Neural cell (in vitro differentiated cells): ENCODE measurements around the gene ANO3. TPM values are rescaled to one million over a fixed set of nuclear protein-coding genes. Genes with fewer than 3 reads are reported as not detected.
A peak's percentile ranks its signal among the peaks of the same experiment; 100 is the strongest.

Experiments
- H2AFZ ChIP-seq: fragments of 200-600, 300-800 bp; sonication (generic), shearing (Covaris generic); 2 replicates; pipeline ENCODE4 v1.6.0; 2014; ENCODE audit warnings: low read depth, mild to moderate bottlenecking, antibody characterized with exemption, low read length, moderate library complexity
- H3F3A ChIP-seq: fragments of 200-600 bp; shearing (Covaris generic); 2 replicates; pipeline ENCODE4 v1.6.1; 2016; ENCODE audit warnings: mild to moderate bottlenecking, moderate library complexity, mixed read lengths, antibody characterized with exemption, low read length; ENCODE audit not compliant: insufficient read depth, poor library complexity, severe bottlenecking
- H3K27ac ChIP-seq: fragments of 200-600, 300-800 bp; sonication (generic), shearing (Covaris generic); 2 replicates; pipeline ENCODE4 v1.5.1; 2014; ENCODE audit warnings: mild to moderate bottlenecking, low read length, moderate library complexity
- H3K27me3 ChIP-seq: fragments of 300-800, 200-600 bp; sonication (generic), shearing (Covaris generic); 2 replicates; pipeline ENCODE4 v1.6.0; 2014; ENCODE audit warnings: mild to moderate bottlenecking, low read depth, low read length, moderate library complexity; ENCODE audit not compliant: insufficient read depth
- H3K36me3 ChIP-seq: fragments of 300-800, 200-600 bp; sonication (generic), shearing (Covaris generic); 2 replicates; pipeline ENCODE4 v1.5.1; 2014; ENCODE audit warnings: mild to moderate bottlenecking, antibody characterized with exemption, low read length, moderate library complexity; ENCODE audit not compliant: insufficient read depth
- H3K4me2 ChIP-seq: fragments of 300-800, 200-600 bp; sonication (generic), shearing (Covaris generic); 2 replicates; pipeline ENCODE4 v1.6.0; 2014; ENCODE audit warnings: mild to moderate bottlenecking, low read length
- H3K4me3 ChIP-seq: fragments of 300-800, 200-600 bp; sonication (generic), shearing (Covaris generic); 2 replicates; pipeline ENCODE4 v1.5.1; 2014; ENCODE audit warnings: mild to moderate bottlenecking, low read length, moderate library complexity
- H3K79me2 ChIP-seq: fragments of 200-600 bp; shearing (Covaris generic); replicated peaks from 2 replicates; pipeline ENCODE4 v1.6.0; 2014; ENCODE audit warnings: mild to moderate bottlenecking, low read length, moderate library complexity; ENCODE audit not compliant: insufficient read depth
- H3K9ac ChIP-seq: fragments of 300-800, 200-600 bp; sonication (generic), shearing (Covaris generic); 2 replicates; pipeline ENCODE4 v1.6.1; 2016; ENCODE audit warnings: mild to moderate bottlenecking, low read length, mixed read lengths
- H3K9me2 ChIP-seq: fragments of 200-600 bp; shearing (Covaris generic); 2 replicates; pipeline ENCODE4 v1.6.1; 2016; ENCODE audit warnings: mild to moderate bottlenecking, low read length, mixed read lengths; ENCODE audit not compliant: insufficient read depth
- H3K9me3 ChIP-seq: fragments of 200-600, 300-800 bp; sonication (generic), shearing (Covaris generic); 2 replicates; pipeline ENCODE4 v1.6.1; 2016; ENCODE audit warnings: mild to moderate bottlenecking, mixed run types, low read length, moderate library complexity, mixed read lengths
- H4K20me1 ChIP-seq: fragments of 200-600 bp; shearing (Covaris generic); 2 replicates; pipeline ENCODE4 v1.6.1; 2016; ENCODE audit warnings: mild to moderate bottlenecking, mixed run types; ENCODE audit not compliant: insufficient read depth
- EP300 ChIP-seq: fragments of 450-650 bp; conservative IDR thresholded peaks from 2 replicates; pipeline ENCODE4 v1.6.1; 2014; ENCODE audit warnings: antibody characterized with exemption, mild to moderate bottlenecking, moderate library complexity; ENCODE audit not compliant: poor library complexity, severe bottlenecking
- EZH2 ChIP-seq: fragments of 200-600, 300-800 bp; shearing (Covaris generic), sonication (generic); IDR thresholded peaks from 2 replicates; pipeline ENCODE4 v1.6.1; 2014; ENCODE audit warnings: antibody characterized with exemption, low read length, borderline replicate concordance, mild to moderate bottlenecking; ENCODE audit not compliant: insufficient read depth, poor library complexity, severe bottlenecking
- POLR2AphosphoS5 ChIP-seq: IDR thresholded peaks from 2 replicates; pipeline ENCODE4 v1.6.1; 2012
- RAD21 ChIP-seq: fragments of 450-650 bp; conservative IDR thresholded peaks from 2 replicates; pipeline ENCODE4 v1.6.1; 2014; ENCODE audit warnings: antibody characterized with exemption, mild to moderate bottlenecking, moderate library complexity
- SMC3 ChIP-seq: fragments of 450-650 bp; conservative IDR thresholded peaks from 2 replicates; pipeline ENCODE4 v1.6.1; 2014; ENCODE audit warnings: antibody characterized with exemption, mild to moderate bottlenecking, moderate library complexity; ENCODE audit not compliant: poor library complexity
- TAF1 ChIP-seq: IDR thresholded peaks from 2 replicates; pipeline ENCODE4 v1.6.1; 2012; ENCODE audit warnings: low read depth
- polyA plus RNA-seq: library from polyadenylated mRNA; depleted of rRNA; stranded (reverse); fragments of >200 nt; gene quantifications from 2 replicates; pipeline ENCODE4 v1.2.3, GENCODE V29; 2014
- TF ChIP-seq, protein P1 (sequence below): fragments of 450-650 bp; IDR thresholded peaks from 2 replicates; pipeline ENCODE4 v1.5.1; 2014; ENCODE audit warnings: antibody characterized with exemption, mild to moderate bottlenecking, moderate library complexity; ENCODE audit not compliant: poor library complexity, severe bottlenecking
- TF ChIP-seq, protein P2 (sequence below): IDR thresholded peaks from 2 replicates; pipeline ENCODE4 v1.6.1; 2012; ENCODE audit warnings: borderline replicate concordance

ANO3 gene
- polyA plus RNA-seq, 1 donor from 2014 or later, result not detected

DNA sequence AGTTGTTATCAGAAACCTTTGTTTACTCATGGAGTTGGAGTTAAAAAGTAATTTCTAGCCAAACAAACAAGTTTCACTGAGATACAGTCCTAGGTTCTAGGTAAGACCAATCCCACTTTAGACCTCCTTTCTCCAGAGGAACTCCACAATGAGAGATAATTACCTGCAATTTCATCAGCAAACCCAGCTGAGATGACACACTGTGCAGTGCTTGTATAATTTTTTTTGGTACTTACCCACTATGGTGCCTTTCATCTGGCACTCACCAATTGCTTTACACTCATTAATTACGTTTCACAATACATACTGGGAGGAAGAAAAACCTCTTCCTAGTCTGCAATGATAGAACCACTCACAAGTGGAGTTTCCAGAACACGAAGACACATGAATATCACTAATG is 242.0 kb downstream of the ANO3 start:
- no peaks in the 10 kb centered on the region for H3K36me3 ChIP-seq
- H3K9ac ChIP-seq, result no peak overlapping the region
- no peaks in the 10 kb centered on the region for H3F3A ChIP-seq
- no peaks in the 10 kb centered on the region for H3K9me2 ChIP-seq
- H4K20me1 ChIP-seq, result no peaks in the 10 kb centered on the region
- H3K79me2 ChIP-seq, result no peaks in the 10 kb centered on the region
- H3K4me2 ChIP-seq, result no peak overlapping the region
- no peak overlapping the region for H3K27ac ChIP-seq
- H2AFZ ChIP-seq, result no peak overlapping the region
- H3K4me3 ChIP-seq, result no peak overlapping the region
- H3K27me3 ChIP-seq, result no peaks in the 10 kb centered on the region
- H3K9me3 ChIP-seq, result no peaks in the 10 kb centered on the region
- no peak for TF ChIP-seq EZH2
- TF ChIP-seq, protein P1, sequence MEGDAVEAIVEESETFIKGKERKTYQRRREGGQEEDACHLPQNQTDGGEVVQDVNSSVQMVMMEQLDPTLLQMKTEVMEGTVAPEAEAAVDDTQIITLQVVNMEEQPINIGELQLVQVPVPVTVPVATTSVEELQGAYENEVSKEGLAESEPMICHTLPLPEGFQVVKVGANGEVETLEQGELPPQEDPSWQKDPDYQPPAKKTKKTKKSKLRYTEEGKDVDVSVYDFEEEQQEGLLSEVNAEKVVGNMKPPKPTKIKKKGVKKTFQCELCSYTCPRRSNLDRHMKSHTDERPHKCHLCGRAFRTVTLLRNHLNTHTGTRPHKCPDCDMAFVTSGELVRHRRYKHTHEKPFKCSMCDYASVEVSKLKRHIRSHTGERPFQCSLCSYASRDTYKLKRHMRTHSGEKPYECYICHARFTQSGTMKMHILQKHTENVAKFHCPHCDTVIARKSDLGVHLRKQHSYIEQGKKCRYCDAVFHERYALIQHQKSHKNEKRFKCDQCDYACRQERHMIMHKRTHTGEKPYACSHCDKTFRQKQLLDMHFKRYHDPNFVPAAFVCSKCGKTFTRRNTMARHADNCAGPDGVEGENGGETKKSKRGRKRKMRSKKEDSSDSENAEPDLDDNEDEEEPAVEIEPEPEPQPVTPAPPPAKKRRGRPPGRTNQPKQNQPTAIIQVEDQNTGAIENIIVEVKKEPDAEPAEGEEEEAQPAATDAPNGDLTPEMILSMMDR, result no peak
- no peak for TF ChIP-seq SMC3
- TF ChIP-seq POLR2AphosphoS5, result peak; percentile 16
- TF ChIP-seq RAD21, result no peak

DNA sequence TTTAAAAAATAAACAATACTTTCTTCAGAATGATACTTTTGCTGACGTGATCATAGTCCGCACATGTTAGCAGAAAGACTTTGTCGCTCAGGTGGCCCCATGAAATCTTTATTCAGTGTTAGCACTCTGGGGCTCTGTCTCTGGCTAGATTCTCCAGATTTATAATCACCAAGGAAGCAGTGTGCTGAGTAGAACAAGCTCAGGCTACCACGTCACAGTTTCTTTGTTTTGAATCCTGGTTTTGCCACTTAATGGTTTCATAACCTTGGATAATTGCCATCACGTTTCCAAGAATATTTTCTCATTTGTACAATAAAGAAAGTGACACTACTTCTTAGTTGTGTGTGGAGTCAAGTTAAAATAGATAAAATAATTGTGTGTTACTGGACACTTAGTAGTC is 244.0 kb downstream of the ANO3 start:
- TF ChIP-seq TAF1 (no peak), EP300 (no peak), RAD21 (no peak), SMC3 (no peak)
- TF ChIP-seq, protein P2, sequence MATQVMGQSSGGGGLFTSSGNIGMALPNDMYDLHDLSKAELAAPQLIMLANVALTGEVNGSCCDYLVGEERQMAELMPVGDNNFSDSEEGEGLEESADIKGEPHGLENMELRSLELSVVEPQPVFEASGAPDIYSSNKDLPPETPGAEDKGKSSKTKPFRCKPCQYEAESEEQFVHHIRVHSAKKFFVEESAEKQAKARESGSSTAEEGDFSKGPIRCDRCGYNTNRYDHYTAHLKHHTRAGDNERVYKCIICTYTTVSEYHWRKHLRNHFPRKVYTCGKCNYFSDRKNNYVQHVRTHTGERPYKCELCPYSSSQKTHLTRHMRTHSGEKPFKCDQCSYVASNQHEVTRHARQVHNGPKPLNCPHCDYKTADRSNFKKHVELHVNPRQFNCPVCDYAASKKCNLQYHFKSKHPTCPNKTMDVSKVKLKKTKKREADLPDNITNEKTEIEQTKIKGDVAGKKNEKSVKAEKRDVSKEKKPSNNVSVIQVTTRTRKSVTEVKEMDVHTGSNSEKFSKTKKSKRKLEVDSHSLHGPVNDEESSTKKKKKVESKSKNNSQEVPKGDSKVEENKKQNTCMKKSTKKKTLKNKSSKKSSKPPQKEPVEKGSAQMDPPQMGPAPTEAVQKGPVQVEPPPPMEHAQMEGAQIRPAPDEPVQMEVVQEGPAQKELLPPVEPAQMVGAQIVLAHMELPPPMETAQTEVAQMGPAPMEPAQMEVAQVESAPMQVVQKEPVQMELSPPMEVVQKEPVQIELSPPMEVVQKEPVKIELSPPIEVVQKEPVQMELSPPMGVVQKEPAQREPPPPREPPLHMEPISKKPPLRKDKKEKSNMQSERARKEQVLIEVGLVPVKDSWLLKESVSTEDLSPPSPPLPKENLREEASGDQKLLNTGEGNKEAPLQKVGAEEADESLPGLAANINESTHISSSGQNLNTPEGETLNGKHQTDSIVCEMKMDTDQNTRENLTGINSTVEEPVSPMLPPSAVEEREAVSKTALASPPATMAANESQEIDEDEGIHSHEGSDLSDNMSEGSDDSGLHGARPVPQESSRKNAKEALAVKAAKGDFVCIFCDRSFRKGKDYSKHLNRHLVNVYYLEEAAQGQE, result no peak
- TF ChIP-seq, protein P1, result no peak
- no peaks in the 10 kb centered on the region for H3K36me3 ChIP-seq
- no peak overlapping the region for H3K27ac ChIP-seq
- H3K9me3 ChIP-seq, result no peaks in the 10 kb centered on the region
- H3K4me2 ChIP-seq, result no peak overlapping the region
- no peaks in the 10 kb centered on the region for H3K79me2 ChIP-seq
- H2AFZ ChIP-seq, result no peak overlapping the region
- no peak overlapping the region for H3K4me3 ChIP-seq
- no peaks in the 10 kb centered on the region for H4K20me1 ChIP-seq
- H3K27me3 ChIP-seq, result no peaks in the 10 kb centered on the region
- H3K9me2 ChIP-seq, result no peaks in the 10 kb centered on the region
- H3F3A ChIP-seq, result no peaks in the 10 kb centered on the region
- no peak overlapping the region for H3K9ac ChIP-seq
